A549 (cell line): ENCODE data around the gene KSR1.

Experiments
- CHD4 ChIP-seq: fragments of 200-600 bp; sonication (generic); IDR thresholded peaks from 2 replicates; pipeline ENCODE4 v1.6.1; 2016; ENCODE audit warnings: antibody characterized with exemption, mild to moderate bottlenecking, borderline replicate concordance
- CTCF ChIP-seq: fragments of >200 bp; sonication (Bioruptor Twin); formaldehyde crosslinking; IDR thresholded peaks from 3 replicates; pipeline ENCODE4 v1.5.1; 2016
- E2F6 ChIP-seq: IDR thresholded peaks from 2 replicates; pipeline ENCODE4 v1.6.1; 2012; ENCODE audit warnings: low read depth, borderline replicate concordance
- HDAC2 ChIP-seq: fragments of 200-600 bp; sonication (generic); IDR thresholded peaks from 2 replicates; pipeline ENCODE4 v1.6.1; 2016
- HEYL ChIP-seq: fragments of 250-450 bp; sonication (Bioruptor Pico); IDR thresholded peaks from 2 replicates; pipeline ENCODE4 v1.8.0; 2021; ENCODE audit warnings: mild to moderate bottlenecking, moderate library complexity
- KDM1A ChIP-seq: fragments of 200-600 bp; sonication (generic); IDR thresholded peaks from 2 replicates; pipeline ENCODE4 v1.6.1; 2016; ENCODE audit warnings: low read depth, mild to moderate bottlenecking
- MYC ChIP-seq: IDR thresholded peaks from 2 replicates; pipeline ENCODE4 v1.6.1; 2012; ENCODE audit warnings: mild to moderate bottlenecking, inconsistent platforms, low read length, improper control_type of control experiment, borderline replicate concordance
- POLR2A ChIP-seq: IDR thresholded peaks from 2 replicates; pipeline ENCODE4 v1.6.1; 2012; ENCODE audit warnings: mild to moderate bottlenecking, low read length
- RFX5 ChIP-seq: fragments of 450-650 bp; IDR thresholded peaks from 2 replicates; pipeline ENCODE4 v1.7.1; 2014; ENCODE audit warnings: antibody characterized with exemption, mild to moderate bottlenecking, moderate library complexity
- ZFP36 ChIP-seq: fragments of 450-650 bp; IDR thresholded peaks from 2 replicates; pipeline ENCODE4 v1.6.1; 2014; ENCODE audit warnings: borderline replicate concordance; ENCODE audit not compliant: partially characterized antibody

GRCh38 chr17:27649929-27650328, 193.7 kb downstream of the KSR1 start:
- TF ChIP-seq CTCF (no peak), MYC (no peak), ZFP36 (no peak), HEYL (no peak), POLR2A (no peak), KDM1A (no peak), RFX5 (no peak), CHD4 (no peak), E2F6 (no peak), HDAC2 (no peak)
